ENCODE results near the gene MAGED2.
"Not testable (repeated sequence)": the region's sequence is repeated elsewhere in the genome, so short reads cannot be mapped to it uniquely, and the experiment has no call there.

MAGED2 gene

GRCh38 chrX:54786967-54787366 lies 20.6 kb upstream of the MAGED2 start:
- Histone ChIP-seq H3K4me2 (ENCODE audit: low read depth, low read length, poor library complexity, severe bottlenecking) (no peak overlapping the region), H3K9me3 (ENCODE audit: insufficient read depth, low read depth, low read length) (no peaks in the 10 kb centered on the region), H3K4me1 (ENCODE audit: insufficient read depth, low read length, poor library complexity, severe bottlenecking) (no peaks in the 10 kb centered on the region), H3K79me2 (ENCODE audit: insufficient read depth, low read length) (no peaks in the 10 kb centered on the region), H3K4me3 (ENCODE audit: low read length, poor library complexity, severe bottlenecking) (no peak overlapping the region), H3K9me2 (replicated peaks; ENCODE audit: low read depth, low read length) (no peaks in the 10 kb centered on the region), H3K27me3 (ENCODE audit: insufficient read depth, low read length, poor library complexity, severe bottlenecking) (no peaks in the 10 kb centered on the region), H3F3A (ENCODE audit: low read depth) (no peaks in the 10 kb centered on the region), H4K20me1 (ENCODE audit: insufficient read depth, low read length, poor library complexity, severe bottlenecking) (no peaks in the 10 kb centered on the region), H3K9ac (ENCODE audit: low read depth, low read length, poor library complexity, severe bottlenecking) (no peak overlapping the region), H2AFZ (ENCODE audit: low read length) (peak overlapping the region; percentile 67; the same call in 1 of the 2 replicates), H3K36me3 (ENCODE audit: insufficient read depth, low read length) (no peaks in the 10 kb centered on the region)
- TF ChIP-seq EZH2phosphoT487 (IDR thresholded peaks at IDR 0.05; ENCODE audit: borderline replicate concordance) = no peak
- TF ChIP-seq, protein P1, sequence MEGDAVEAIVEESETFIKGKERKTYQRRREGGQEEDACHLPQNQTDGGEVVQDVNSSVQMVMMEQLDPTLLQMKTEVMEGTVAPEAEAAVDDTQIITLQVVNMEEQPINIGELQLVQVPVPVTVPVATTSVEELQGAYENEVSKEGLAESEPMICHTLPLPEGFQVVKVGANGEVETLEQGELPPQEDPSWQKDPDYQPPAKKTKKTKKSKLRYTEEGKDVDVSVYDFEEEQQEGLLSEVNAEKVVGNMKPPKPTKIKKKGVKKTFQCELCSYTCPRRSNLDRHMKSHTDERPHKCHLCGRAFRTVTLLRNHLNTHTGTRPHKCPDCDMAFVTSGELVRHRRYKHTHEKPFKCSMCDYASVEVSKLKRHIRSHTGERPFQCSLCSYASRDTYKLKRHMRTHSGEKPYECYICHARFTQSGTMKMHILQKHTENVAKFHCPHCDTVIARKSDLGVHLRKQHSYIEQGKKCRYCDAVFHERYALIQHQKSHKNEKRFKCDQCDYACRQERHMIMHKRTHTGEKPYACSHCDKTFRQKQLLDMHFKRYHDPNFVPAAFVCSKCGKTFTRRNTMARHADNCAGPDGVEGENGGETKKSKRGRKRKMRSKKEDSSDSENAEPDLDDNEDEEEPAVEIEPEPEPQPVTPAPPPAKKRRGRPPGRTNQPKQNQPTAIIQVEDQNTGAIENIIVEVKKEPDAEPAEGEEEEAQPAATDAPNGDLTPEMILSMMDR (conservative IDR thresholded peaks at IDR 0.05; ENCODE audit: low read length) = peak; percentile 45

DNA sequence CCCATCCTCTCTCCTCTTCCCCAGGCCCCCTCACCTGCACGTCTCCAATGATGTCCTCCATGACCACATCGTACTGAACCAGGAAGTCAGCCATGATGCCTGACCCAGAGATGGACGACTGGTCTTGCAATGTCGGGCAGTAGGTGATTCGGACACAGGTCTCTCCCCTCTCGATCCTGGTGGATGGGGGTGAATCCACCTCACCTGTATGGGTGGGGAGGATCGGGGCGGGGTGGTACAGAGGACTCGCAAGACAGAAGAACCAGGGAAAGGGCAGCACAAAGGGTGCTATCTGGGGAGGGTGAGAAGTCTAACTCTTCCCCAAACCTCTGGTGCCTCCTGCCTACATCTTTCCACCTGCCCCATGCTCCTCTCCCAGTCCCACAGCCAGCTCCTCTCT lies 19.1 kb upstream of the MAGED2 start:
- Histone ChIP-seq H2AFZ (ENCODE audit: low read length) (no peak overlapping the region), H3K4me3 (ENCODE audit: low read length, poor library complexity, severe bottlenecking) (no peak overlapping the region), H3K9ac (ENCODE audit: low read depth, low read length, poor library complexity, severe bottlenecking) (no peak overlapping the region), H3K4me2 (ENCODE audit: low read depth, low read length, poor library complexity, severe bottlenecking) (no peak overlapping the region), H3K9me2 (replicated peaks; ENCODE audit: low read depth, low read length) (no peaks in the 10 kb centered on the region), H3K27me3 (ENCODE audit: insufficient read depth, low read length, poor library complexity, severe bottlenecking) (no peaks in the 10 kb centered on the region), H3K4me1 (ENCODE audit: insufficient read depth, low read length, poor library complexity, severe bottlenecking) (no peaks in the 10 kb centered on the region), H3K9me3 (ENCODE audit: insufficient read depth, low read depth, low read length) (no peaks in the 10 kb centered on the region), H3K36me3 (ENCODE audit: insufficient read depth, low read length) (no peaks in the 10 kb centered on the region), H4K20me1 (ENCODE audit: insufficient read depth, low read length, poor library complexity, severe bottlenecking) (no peaks in the 10 kb centered on the region), H3F3A (ENCODE audit: low read depth) (no peaks in the 10 kb centered on the region), H3K79me2 (ENCODE audit: insufficient read depth, low read length) (no peaks in the 10 kb centered on the region)
- no peak for TF ChIP-seq EZH2phosphoT487 (IDR thresholded peaks at IDR 0.05; ENCODE audit: borderline replicate concordance)
- TF ChIP-seq, protein P1 (conservative IDR thresholded peaks at IDR 0.05; ENCODE audit: low read length) = no peak

DNA sequence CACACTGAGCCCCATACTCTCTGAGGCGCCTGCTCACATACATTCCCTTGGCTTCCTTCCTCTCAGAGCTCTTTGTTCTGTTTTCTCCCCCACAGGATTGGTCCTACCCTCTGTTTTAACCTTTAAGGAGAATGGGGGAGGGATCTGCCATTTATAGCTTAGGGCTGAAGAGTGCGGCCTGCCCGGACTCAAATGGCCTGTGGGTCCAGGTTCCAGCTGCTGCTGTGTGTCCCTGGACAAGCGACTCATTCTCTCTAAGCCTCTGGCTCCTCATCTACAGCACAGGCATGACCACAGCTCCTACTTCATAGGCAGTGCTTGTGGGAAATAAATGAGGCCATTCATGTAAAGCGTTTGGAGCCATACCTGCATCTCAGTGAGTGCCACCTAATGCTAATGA lies 18.1 kb upstream of the MAGED2 start:
- H3K4me3 ChIP-seq (ENCODE audit: low read length, poor library complexity, severe bottlenecking); H3K9me2 ChIP-seq (replicated peaks; ENCODE audit: low read depth, low read length); H3K4me1 ChIP-seq (ENCODE audit: insufficient read depth, low read length, poor library complexity, severe bottlenecking): not testable (repeated sequence)

GRCh38 chrX:54794028-54794427 lies 13.5 kb upstream of the MAGED2 start:
- H3K9ac ChIP-seq (ENCODE audit: low read depth, low read length, poor library complexity, severe bottlenecking) = no peak overlapping the region
- no peaks in the 10 kb centered on the region for H3K9me3 ChIP-seq (ENCODE audit: insufficient read depth, low read depth, low read length)
- H3K36me3 ChIP-seq (ENCODE audit: insufficient read depth, low read length) = no peaks in the 10 kb centered on the region
- H3F3A ChIP-seq (ENCODE audit: low read depth) = no peaks in the 10 kb centered on the region
- no peaks in the 10 kb centered on the region for H4K20me1 ChIP-seq (ENCODE audit: insufficient read depth, low read length, poor library complexity, severe bottlenecking)
- H3K4me3 ChIP-seq (ENCODE audit: low read length, poor library complexity, severe bottlenecking) = no peak overlapping the region
- no peaks in the 10 kb centered on the region for H3K79me2 ChIP-seq (ENCODE audit: insufficient read depth, low read length)
- no peaks in the 10 kb centered on the region for H3K27me3 ChIP-seq (ENCODE audit: insufficient read depth, low read length, poor library complexity, severe bottlenecking)
- H3K9me2 ChIP-seq (replicated peaks; ENCODE audit: low read depth, low read length) = no peaks in the 10 kb centered on the region
- H2AFZ ChIP-seq (ENCODE audit: low read length) = no peak overlapping the region
- H3K4me2 ChIP-seq (ENCODE audit: low read depth, low read length, poor library complexity, severe bottlenecking) = no peak overlapping the region
- no peaks in the 10 kb centered on the region for H3K4me1 ChIP-seq (ENCODE audit: insufficient read depth, low read length, poor library complexity, severe bottlenecking)
- no peak for TF ChIP-seq EZH2phosphoT487 (IDR thresholded peaks at IDR 0.05; ENCODE audit: borderline replicate concordance)
- TF ChIP-seq, protein P1 (conservative IDR thresholded peaks at IDR 0.05; ENCODE audit: low read length) = no peak

More for the DNA sequence above, 18.1 kb upstream of the MAGED2 start:
- not testable (repeated sequence) for H3K79me2 ChIP-seq (ENCODE audit: insufficient read depth, low read length); H2AFZ ChIP-seq (ENCODE audit: low read length); H3K9ac ChIP-seq (ENCODE audit: low read depth, low read length, poor library complexity, severe bottlenecking); H3K36me3 ChIP-seq (ENCODE audit: insufficient read depth, low read length); H3F3A ChIP-seq (ENCODE audit: low read depth); H3K27me3 ChIP-seq (ENCODE audit: insufficient read depth, low read length, poor library complexity, severe bottlenecking); H4K20me1 ChIP-seq (ENCODE audit: insufficient read depth, low read length, poor library complexity, severe bottlenecking); H3K9me3 ChIP-seq (ENCODE audit: insufficient read depth, low read depth, low read length); H3K4me2 ChIP-seq (ENCODE audit: low read depth, low read length, poor library complexity, severe bottlenecking)

Measured in Loucy (cell line).